Nucleus accumbens (tissue), 56 donors: ENCODE data around the gene CNKSR3.
"Not testable (repeated sequence)": the region's sequence is repeated elsewhere in the genome, so short reads cannot be mapped to it uniquely, and the experiment has no call there.

Experiments used
- DNase-seq, 56 donors: peaks; one replicate each; lab custom pipeline; 2025; lab: John Stamatoyannopoulos, UW

The CNKSR3 gene

DNA sequence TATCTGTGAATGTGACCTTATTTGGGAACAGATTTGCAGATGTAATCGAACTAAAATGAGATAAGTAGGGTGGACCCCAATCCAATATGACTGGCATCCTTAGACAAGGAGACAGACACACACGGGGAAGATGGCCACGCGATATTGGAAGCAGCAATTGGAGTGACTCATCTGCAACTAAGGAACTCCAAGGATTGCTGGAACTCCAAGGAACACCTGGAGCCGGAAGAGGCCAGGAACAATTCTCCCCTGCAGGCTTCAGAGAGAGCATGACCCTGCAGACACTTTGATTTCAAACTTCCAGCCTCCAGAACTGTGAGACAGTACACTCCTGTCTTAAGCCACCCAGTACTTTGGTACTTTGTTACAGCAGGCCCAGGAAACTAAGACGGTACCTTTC is 19.5 kb upstream of the CNKSR3 start:
- DNase-seq = no peak

DNA sequence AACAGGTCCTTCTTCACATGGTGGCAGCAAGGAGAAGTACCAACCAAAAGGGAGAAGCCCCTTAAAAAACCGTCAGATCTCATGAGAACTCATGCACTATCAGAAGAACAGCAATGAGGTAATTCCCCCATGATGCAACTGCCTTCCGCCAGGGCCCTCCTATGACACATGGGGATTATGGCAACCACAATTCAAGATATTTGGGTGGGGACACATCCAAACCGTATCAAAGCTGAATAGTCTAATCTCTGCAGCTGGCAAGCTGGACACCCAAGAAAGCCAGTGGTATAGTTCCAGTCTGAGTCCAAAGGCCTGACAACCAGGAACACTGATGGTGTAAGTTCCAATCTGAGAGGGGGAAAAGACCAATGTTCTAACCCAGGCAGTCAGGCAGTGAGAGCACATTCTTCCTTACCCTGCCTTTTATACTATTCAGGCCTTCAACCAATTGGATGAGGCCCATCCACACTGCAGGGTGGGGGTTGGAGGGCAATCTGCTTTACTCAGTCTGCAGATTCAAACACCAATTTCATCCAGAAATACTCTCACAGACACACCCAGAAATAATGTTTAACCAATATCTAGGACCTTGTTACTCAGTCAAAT is 17.9 kb upstream of the CNKSR3 start:
- no peak for DNase-seq

DNA sequence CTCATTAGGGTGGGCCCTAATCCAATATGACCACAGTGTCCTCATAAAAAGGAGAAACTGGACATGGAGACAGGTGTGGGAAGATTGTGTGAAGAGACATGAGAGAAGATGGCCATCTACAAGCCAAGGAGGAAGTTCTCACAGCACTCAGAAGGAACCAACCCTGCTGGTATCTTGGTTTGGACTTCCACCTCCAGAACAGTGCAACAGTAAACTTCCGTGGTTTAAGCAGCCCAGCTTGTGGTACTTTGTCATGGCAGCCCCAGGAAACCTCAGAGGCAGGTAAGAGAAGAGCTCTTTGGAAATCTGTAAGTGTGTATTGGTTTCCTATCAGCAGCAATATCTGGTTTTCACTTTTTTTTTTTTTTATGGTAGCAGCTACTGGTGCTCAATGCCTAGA is 16.5 kb upstream of the CNKSR3 start:
- DNase-seq = no peak

DNA sequence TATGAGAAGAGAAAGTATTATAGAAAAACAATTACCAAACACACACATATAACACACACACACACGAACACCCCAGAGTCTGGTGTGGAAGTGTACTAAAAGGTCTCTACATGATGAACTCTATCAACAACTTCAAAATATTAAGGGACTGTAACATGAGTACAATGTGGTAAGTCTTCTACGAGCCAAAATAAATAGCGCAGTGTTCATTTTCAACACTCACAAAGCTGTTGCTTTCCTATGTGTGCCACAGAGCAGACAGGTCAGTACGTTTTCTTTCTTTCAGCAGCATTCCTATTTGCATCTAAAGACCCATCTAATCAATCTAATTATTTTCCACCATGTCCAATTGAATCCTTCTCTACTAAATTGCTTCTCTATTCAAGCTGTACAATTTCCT is 12.1 kb upstream of the CNKSR3 start:
- no peak for DNase-seq

DNA sequence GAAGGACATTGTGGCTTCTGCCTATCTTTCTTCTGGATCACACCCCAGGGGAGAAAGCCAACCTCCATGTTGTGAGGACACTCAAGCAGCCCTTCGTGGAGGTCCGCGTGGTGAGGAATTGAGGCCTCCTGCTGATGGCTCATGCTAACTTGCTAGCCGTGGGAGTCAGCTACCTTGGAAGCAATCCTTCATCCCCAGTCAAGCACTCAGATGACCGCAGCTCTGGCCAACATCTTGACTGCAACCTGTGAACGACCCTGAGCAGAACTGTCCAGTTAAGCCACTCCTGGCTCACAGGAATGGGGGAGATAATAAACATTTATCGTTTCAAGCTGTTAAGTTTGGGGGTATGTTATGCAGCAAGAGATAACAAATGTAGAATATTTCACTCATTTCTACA is 10.9 kb upstream of the CNKSR3 start:
- no peak for DNase-seq

DNA sequence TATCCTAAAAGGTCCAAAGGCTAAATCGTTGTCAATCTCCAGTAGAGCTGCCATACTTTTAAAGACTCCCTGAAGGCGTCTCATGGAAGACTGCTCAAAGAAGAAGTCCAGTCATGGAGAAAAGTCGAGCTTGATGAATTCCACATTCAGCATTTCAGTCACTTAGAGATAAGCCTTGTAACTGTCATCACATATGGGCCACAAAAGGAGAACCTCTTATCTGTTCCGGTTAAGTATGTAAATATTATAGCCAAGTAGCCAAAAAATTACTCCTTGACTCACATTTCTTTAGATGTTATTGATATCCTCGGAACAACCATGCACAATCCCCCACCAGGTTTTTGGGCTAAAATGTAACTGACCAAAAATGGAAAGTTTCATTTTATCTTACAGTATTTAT is 9.8 kb upstream of the CNKSR3 start:
- DNase-seq = no peak

DNA sequence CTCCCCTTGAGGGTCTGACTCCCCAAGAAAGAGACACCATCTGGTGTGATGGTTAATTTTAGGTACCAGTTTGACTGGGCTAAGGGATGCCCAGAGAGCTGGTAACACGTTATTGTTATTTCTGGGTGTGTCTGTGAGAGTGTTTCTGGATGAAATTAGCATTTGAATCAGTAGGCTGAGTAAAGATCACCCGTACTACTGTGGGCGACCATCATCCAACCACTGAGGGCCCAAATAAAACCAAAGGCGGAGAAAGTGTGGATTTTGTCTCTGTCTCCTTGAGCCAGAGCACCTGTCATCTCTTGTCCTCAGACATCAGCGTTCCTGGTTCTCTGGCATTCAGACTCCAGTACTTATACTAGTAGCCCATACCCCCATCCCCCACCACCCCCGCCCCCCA is 7.9 kb upstream of the CNKSR3 start:
- DNase-seq = no peak

DNA sequence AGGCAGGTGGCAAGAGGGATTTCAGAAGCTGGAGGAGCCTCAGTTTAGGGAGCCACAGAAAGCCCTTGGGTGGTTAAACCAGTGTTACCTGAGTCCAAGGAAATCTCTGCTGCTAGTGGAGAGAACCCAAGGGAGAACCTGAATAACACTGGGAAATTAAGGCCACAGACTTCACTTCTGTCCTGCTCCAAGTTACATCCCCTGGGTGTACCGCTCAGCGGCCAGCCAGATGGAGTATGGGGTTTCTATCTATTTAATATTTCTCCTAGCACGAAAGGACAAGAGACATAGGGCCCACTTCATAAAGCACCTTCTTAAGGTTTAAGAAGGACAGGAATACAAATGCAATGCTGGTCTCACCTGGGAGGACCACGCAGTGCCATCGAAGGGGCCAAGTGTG is 5.8 kb upstream of the CNKSR3 start:
- no peak for DNase-seq

DNA sequence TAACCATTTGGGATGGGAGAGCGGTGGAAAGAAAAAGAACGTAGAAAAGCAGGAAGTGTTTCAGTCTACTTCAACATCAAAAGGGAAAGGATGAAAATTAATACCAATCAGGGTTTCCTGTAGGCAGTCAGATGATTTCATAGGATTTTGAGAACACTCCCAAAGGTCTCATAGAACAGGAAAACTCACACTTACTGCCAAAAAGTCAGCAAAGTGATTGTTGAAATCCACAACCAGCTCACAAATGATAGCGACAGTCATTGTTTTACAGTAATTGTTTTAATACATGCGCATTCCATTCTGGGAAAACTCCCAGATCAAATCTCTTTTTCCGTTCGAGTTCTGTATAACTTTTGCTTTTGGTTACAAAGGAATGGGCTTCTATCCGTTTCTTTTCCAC is 5.3 kb upstream of the CNKSR3 start:
- DNase-seq = no peak

DNA sequence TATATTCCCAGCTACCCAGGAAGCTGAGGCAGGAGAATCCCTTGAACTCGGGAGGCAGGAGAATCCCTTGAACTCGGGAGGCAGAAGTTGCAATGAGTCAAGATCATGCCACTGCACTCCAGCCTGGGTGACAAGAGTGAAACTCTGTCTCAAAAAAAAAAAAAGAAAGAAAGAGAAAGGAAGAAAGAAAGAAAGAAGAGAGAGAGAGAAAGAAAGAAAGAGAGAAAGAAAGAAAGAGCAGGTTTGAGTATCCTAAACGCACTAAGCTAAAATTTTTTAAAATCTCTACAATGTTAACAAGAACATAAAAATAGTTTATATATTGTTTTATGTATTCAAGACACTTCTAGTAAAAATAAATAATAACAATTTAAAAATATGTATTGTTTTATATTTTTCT is 4.6 kb upstream of the CNKSR3 start:
- not testable (repeated sequence) for DNase-seq

DNA sequence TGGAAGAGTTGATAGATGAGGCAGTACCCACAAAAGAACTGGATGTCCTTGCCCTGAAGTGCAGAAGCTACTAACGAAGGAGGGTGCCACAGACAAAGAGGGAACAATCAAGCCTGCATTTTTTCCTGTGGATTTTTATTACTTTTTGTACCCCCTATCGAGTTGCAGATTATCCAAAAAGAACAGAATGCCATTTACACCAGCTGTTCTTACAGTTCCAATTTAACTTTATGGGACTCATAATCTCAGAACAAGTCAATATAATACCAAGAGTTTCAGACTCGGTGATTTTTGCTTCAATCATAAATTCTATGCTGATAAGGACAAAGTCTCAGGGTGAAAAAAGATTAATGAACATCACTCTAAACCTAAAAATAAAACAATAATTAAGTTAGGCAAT is 4.0 kb upstream of the CNKSR3 start:
- DNase-seq = no peak

DNA sequence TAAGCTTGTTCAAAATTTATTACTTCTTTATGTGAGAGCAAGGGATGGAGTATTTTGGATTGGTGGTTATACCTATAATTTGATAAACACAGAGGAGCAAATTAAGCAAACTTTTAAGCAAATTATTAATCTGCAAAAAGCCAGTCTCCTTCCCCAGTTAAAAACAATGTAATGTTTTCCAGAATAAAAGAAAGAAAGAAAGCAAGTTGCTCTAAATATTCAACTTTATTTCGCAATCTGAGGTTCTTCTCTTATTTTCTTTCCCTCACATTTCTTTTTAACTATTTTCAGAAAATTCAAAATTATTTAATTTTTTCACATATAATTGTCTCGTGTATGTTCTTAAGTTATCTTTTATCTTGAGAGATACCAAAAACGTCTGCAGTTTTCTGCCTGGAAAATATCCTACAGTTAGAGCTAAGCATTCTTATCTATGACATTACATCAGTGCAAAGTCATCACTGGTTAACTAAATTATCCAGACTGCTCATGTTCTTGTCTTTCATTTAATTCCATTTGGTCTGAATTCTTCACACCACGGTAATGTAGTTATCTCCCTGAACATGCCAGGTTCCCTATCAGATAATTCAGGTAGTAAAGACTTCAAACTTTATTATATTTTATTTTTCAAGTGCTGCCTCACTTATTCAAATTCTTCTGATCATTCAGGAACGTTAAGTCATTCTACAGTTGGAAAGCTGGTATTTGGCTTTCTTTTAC is 3.3 kb upstream of the CNKSR3 start:
- no peak for DNase-seq

DNA sequence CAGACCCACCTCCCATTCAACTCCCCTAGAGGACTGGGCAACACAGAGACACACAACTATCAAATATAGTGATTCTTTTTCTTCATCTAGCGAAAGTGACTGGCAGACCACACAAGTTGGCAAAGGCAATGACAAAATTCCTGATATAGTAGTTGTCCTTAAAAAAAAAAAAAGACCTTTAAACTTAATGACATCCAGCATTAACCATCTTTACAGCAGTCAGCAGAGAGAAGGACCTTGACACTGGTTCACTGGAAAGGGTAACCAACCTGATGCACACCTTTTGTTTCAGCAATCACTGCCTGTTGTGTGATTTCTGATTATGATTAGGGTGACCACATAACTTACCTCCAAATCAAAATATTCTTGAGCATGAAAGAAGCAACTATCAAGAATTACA is 1.7 kb upstream of the CNKSR3 start:
- no peak for DNase-seq

DNA sequence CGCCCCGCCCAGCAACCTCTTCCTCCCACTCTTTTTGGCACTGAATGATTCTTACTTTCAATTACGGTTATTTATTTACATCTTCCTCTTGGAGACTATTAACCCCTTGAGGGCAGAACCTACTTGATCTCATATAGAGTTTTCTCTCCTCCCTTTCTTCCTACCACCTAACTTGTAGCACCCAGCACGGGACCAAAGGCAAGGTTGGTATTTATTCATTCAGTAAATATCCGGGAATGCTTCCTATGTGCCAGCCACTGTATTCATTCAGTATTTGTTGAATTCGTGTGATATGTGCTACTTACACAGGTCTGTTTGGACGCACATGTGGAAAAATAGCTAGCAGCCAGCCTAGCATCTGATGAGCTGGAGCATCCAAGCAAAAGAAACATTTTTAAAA is 1.3 kb upstream of the CNKSR3 start:
- DNase-seq = no peak

DNA sequence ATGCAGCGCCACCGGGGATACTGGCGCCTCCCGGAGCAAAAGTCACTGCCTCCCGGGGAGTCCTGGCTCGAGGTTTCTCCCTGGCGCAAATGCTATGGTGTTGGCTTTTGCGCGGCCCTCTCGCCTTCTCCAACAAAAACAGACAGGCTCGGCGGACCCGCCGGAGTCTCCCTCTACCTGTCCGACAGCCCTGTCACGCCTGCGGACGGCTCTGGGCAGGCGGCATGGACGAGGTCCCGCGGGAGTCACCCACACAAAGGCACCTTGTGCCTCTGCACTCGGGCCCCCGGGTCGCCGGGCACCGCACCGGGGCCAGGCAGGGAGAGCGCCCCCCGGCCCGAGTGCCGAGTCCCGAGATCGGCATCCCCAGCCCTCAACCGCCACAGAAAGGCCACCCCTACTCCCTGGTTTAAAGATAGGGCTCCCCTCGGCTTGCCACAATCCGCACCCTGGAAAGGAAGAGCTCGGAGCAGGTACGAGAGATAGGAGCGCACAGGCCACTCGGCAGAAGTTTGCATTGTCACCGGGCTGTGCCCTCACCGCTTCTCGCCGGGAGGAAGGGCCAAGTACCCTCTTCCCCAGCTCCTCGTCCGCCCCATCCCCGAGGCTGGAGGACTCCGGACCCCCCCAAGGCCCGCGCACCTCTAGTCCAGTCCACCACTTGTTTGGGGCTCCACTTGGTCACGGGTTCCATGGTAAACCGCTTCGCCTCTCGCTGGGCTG is 903 bp downstream of the CNKSR3 start:
- DNase-seq = peak in 28 of 56 donors; percentile 15 to 69 (median 50)

DNA sequence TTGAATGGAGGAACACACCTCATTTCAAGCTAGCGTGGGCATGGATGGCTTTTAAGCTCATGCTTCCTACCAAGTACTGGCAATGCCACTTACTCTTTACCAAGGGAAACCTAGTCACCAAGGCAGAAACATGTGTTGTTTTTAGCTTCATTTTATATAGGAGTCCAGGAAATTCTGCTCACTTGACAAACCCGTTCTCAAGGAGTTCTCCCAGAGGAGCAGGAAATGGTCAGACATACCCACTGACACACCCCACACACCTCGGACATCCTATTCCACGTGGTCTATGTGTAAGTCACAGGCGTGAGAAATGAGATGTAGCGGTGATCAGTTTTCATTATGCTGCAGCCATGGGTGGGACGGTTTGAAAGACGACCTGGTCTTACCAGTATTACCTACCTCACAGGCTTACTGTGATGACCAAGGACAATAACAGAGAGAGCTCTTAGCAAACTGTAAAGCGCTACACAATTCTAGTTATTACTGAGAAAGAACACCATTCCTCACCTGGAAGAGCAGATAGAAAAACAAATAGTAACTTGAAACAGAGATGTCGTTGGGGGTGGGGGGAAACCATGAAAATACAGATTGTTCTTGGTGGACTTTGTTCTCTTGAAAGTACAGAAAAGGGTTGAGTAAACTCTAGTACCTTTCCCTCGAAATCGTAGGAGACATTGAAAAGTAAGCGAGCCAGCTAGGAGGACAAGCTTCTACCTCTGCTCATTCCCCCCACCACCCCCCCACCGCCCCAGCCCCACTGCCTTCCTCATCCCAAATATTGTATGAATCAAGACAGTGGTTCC is 1.7 kb downstream of the CNKSR3 start:
- DNase-seq = no peak

DNA sequence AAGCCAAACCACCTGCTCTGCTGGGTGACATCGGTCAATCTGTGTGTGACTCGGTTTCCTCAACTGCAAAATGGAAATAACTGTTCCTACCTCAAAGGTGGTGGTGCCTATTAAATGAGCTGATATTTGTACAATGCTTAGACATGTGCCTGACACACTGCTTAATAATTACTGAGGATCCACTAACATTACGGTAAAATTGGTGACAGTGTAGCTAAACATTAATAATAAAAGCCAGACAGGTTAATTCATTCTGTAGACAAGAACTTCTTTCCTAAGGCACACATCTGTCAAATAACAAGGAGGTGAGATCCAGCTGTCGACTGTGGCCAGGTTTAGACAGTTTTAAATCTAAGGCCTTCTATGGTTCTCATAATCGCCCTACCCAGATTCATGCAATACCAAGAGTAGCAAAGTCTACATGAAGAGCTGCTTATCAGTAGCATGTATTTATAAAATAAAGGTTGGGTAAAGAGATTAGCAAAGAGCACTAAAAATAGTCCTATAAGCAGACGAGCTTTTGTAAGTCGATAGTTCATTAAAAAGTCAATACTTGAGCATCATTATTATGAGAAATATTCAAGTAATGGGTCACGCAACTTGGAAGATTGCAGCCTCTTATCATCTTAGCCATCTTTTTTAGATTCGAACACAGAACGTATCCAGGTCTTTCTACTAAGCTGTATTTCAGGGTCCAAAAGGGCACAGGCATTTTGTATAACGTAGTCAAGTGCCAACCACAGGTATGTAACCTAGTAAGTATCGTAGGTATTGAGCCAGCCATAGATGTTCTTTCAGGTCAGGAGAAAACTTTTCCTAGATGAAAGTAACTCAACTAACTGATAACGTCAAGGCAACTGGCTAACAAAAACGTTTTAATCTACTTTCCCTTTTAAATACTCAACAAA is 3.2 kb downstream of the CNKSR3 start:
- no peak for DNase-seq

DNA sequence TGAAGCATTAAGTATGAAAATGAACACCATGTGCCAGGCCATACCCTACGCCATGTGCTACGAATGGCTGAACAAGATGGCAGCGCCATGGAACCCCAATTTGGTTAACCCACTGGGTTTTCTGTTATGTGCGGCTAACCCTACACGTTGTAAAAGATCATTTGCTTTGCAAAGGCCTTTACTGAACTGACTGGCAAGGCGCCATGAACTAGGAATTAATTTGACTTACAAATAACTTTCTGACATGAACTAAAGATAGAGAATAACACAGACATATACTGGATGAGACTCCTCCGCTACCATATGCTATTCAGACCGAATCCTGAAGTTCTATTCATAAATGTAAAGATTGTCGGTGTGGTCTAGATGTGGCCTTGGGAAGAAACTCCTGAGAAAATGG is 3.9 kb downstream of the CNKSR3 start:
- DNase-seq = no peak

DNA sequence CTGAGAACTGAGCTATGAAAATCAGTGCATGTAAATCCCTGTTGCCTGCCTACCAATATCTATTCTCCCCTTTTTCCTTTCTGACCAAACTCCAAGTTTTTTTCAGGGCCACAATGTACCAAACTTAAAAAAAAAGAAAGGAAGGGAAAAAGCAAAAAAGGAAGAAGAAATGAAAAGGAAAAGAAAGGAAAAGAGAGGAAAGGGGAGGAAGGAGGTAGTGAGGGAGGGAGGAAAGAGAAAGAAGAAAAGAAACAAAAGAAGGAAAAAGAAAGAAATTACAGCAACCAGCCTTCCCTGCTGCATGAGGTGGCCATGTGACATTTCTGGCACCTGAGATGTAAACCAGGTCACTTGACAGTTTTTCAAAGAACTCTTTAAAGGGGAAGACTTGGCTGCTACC is 4.4 kb downstream of the CNKSR3 start:
- no peak for DNase-seq

DNA sequence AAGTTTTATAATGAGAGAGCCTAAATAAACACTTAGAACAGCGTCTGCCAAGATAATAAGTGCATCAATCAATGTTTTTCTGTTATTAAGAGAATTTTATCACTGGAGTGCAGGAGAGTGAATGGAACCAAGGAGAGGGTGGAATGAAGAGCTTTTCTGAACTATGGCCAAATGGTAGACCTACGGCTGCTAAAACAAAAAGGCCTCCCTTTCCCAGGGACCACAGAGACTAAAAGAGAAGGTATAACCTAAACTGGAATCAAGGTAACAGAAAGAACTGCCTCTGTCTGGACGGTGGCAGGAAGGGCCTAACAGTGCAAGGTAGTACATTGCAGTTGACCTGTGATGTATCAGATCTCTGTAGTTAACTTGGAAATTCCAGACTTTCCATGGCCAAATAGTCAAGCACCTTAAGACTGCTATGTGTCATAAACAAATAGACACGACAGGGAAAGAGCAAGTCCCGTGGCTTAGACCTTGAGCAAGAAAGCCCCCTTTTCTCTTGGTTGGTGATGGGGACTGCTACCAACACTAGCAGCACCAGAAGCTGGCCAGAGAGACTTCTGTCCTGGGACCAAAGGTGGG is 5.5 kb downstream of the CNKSR3 start:
- no peak for DNase-seq
